ENCODE measurements around the gene TOM1.

TOM1 gene

GRCh38 chr22:35326854-35327562 is 27.3 kb downstream of the TOM1 start:
- H3K27ac ChIP-seq: no peak overlapping the region
- TF ChIP-seq ZFX (IDR thresholded peaks at IDR 0.05) (no peak), CTCF (conservative IDR thresholded peaks at IDR 0.05) (no peak)

GRCh38 chr22:35327690-35328471 is 28.2 kb downstream of the TOM1 start:
- peak overlapping the region; percentile 8; the same call in 1 of the 2 replicates for H3K27ac ChIP-seq
- no peak for TF ChIP-seq ZFX (IDR thresholded peaks at IDR 0.05)
- TF ChIP-seq CTCF (conservative IDR thresholded peaks at IDR 0.05): no peak

GRCh38 chr22:35328472-35328885 is 28.8 kb downstream of the TOM1 start:
- TF ChIP-seq ZFX (IDR thresholded peaks at IDR 0.05) (no peak), CTCF (conservative IDR thresholded peaks at IDR 0.05) (no peak)
- peak overlapping the region; percentile 8; the same call in 1 of the 2 replicates for H3K27ac ChIP-seq

- H3K27ac ChIP-seq: peak overlapping the region; percentile 8; the same call in 1 of the 2 replicates
- TF ChIP-seq CTCF (conservative IDR thresholded peaks at IDR 0.05) (no peak), ZFX (IDR thresholded peaks at IDR 0.05) (no peak)
Measured at GRCh38 chr22:35329114-35329847, 29.6 kb downstream of the TOM1 start.

GRCh38 chr22:35330258-35330861 is 30.7 kb downstream of the TOM1 start:
- H3K27ac ChIP-seq: peak overlapping the region; percentile 3; the same call in 1 of the 2 replicates
- no peak for TF ChIP-seq CTCF (conservative IDR thresholded peaks at IDR 0.05)
- no peak for TF ChIP-seq ZFX (IDR thresholded peaks at IDR 0.05)

- no peak overlapping the region for H3K27ac ChIP-seq
- TF ChIP-seq ZFX (IDR thresholded peaks at IDR 0.05) (no peak), CTCF (conservative IDR thresholded peaks at IDR 0.05) (no peak)
Measured at GRCh38 chr22:35332278-35332677, 32.6 kb downstream of the TOM1 start.
